Activated CD4-positive, CD25-positive, alpha-beta regulatory T cell treated with anti-CD3 and anti-CD28 coated beads, Interleukin-2, amount 50 U/mL, for 24 hours (primary cell): ENCODE measurements around the gene SETD7.
A peak's percentile ranks its signal among the peaks of the same experiment; 100 is the strongest.

Experiments
- ATAC-seq, 2 donors: fragments of 150-1000 bp; cut with Tn5 transposase; one replicate each; pipeline ENCODE4 v1.10.0; 2021; ENCODE audit warnings: mild to moderate bottlenecking in 1 of 2, moderate library complexity in 1 of 2

SETD7 gene

GRCh38 chr4:139556071-139556723, at the start of gene SETD7:
SETD7 (minus strand) TSS chr4:139556219; CDS start chr4:139556137, 82 bp downstream.
- peak; percentile 34 to 36 for ATAC-seq

DNA sequence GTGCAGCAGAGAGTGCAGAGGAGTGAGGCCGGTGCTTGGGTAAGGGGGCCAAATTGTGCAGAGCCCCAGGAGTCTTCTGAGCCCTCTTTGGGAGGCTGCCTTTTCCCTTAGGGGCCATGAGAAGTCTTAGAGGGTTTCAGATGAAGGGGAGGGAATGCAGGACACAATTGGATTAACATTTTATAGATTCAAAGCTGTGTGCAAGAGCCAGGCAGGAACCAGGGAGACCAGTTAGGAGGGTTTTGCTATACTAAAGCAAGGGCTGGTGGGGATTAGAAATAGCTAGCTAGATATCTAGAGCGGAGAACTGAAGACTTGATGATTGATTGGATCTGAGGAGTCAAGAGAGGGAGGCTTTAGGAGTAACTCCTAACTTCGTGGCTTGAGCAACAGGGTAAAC, 49.5 kb upstream of the SETD7 start:
- ATAC-seq = no peak

GRCh38 chr4:139603576-139604410, 47.8 kb upstream of the SETD7 start:
- ATAC-seq = peak in 1 of 2 donors; percentile 38

DNA sequence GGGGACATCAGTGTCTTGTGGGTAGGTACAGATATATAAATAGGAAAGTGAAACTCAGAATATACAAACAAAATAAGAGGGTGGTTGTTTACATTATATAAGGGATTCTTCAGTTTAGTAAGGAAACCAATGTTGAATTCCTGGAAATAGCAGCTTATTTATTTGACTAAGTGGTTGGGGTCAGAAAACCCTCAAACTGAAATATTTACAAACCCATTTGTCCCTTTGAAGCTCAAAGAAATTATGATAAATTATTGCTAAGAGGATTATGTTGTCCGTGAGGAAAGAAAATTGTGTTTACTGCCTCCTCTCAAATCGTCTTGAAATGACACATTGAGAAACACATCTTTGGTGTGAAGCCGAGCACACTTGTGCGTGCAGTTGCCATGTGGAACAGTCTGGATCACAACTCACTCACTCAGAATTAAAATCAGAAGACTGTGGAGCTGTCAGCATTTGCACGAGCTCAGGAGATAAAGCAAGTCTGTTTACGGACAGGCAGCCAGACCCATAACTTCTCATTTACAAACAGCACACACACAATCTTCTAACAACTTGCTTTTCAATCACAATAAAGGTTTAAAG, 46.8 kb upstream of the SETD7 start:
- no peak for ATAC-seq

- no peak for ATAC-seq
Observed at GRCh38 chr4:139600662-139601061, 44.6 kb upstream of the SETD7 start.

DNA sequence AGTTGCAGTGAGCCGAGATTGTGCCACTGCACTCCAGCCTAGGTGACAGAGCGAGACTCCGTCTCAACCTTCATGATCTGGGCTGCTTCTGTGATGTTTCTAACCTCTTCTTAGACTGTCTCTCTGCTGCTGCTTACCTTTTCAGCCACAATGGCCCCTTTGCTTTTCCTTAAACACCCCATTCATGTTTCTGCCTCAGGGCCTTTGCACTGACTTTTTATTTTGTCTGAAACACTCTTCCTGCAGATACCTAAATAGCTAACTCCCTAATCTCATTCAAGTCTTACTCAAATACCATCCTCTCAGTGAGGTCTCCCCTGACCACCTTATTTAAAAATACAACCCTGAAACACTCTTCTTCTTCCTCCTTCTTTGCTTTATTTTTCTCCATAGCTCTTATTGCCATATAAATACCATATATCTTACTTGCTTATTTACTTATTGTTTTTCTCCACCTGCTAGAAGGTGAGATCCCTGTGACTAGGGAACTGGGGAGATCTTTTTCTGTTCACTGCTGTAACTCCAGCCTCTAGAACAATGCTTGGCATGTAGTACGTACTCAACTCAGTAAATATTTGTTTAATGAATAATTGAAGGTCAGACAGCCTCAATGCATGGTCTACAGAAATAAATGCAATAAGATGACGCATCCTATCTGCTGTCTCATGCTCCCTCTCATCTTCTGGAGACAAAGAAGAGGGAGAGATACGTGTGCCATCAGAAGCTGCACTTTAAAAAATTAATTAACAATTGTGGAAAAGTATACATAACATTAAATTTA, 43.8 kb upstream of the SETD7 start:
- no peak for ATAC-seq

GRCh38 chr4:139599076-139599475, 43.1 kb upstream of the SETD7 start:
- no peak for ATAC-seq

- ATAC-seq = no peak
Observed at GRCh38 chr4:139596684-139597279, 40.8 kb upstream of the SETD7 start.

DNA sequence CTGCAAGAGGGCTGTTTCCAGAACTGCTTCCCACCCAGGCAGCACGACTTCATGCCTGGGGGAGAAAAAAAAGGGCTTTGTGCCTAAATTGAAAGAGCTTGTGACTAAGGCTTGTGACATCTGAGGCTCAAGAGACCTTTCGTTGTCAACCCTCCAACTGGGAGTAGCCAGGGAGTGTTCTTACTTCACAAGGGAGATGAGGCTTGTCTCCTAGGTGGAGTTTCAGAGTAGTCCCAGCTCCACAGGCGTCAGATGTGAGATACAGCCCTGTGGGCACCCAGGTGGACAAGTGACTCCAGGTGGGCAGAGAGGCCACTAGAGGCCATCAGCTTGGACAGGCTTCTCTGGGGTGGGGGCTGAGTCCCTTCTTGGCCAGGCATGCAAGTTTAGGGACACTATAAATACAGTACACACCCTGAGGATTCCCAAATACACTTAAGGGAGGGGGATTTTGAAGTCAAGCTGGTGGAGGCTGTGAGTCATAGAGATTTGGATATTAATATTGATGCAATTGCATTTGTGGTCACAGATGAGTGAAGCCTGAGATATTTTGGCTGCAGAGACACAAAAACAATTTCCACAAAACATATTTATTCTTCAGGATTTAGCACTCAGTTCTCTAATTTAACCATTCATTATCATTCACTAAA, 40.1 kb upstream of the SETD7 start:
- no peak for ATAC-seq

GRCh38 chr4:139594591-139595185, 38.7 kb upstream of the SETD7 start:
- ATAC-seq = no peak

GRCh38 chr4:139593091-139593564, 37.1 kb upstream of the SETD7 start:
- no peak for ATAC-seq

GRCh38 chr4:139589336-139590018, 33.5 kb upstream of the SETD7 start:
- ATAC-seq = no peak

DNA sequence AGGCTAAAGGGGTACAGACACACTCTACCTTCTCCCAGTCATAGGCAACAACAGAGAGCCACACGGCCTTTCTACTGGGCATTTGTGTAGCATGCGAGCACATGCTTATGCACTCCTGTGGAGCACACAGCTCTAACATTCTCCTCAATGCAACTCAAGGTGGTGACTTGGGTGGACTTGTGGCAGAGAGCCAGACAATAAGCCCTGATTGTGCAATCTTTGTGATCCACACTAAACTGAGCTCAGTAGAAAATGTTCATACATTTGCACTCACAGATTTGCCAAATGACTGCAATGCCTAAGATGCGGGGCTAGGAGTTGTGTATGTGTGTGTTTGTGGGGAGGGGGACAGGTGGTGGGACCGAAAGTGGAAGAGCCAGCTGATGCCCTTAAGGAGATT, 31.4 kb upstream of the SETD7 start:
- ATAC-seq = no peak

- no peak for ATAC-seq
Observed at GRCh38 chr4:139585473-139585872, 29.5 kb upstream of the SETD7 start.

- no peak for ATAC-seq
Observed at GRCh38 chr4:139584784-139585183, 28.8 kb upstream of the SETD7 start.

GRCh38 chr4:139584013-139584412, 28.0 kb upstream of the SETD7 start:
- ATAC-seq = no peak

DNA sequence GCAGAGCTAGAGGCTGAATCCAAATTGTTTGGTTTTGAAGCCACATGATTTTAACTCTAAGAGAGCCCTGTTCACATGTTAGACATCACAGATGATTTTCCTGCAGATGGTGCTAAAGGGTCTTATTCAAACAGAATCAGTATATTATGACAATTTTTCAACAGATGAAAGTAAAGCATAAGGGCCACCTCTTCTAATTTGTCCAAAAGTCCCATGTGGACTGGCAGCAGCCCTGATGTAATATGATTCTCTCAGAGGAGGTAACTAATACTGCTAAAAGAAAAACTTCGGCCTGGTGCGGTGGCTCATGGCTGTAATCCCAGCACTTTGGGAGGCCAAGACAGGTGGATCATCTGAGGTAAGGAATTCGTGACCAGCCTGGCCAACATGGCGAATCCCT, 26.0 kb upstream of the SETD7 start:
- no peak for ATAC-seq

GRCh38 chr4:139581096-139581495, 25.1 kb upstream of the SETD7 start:
- no peak for ATAC-seq

- ATAC-seq = no peak
Observed at GRCh38 chr4:139576219-139576618, 20.2 kb upstream of the SETD7 start.

GRCh38 chr4:139575072-139575471, 19.1 kb upstream of the SETD7 start:
- ATAC-seq = no peak

- ATAC-seq = no peak
Observed at GRCh38 chr4:139574641-139575040, 18.6 kb upstream of the SETD7 start.
